ENCODE results near the gene SYT2. TPM values are rescaled to one million over a fixed set of nuclear protein-coding genes. Genes with fewer than 3 reads are reported as not detected.
A peak's percentile ranks its signal among the peaks of the same experiment; 100 is the strongest.

Gene SYT2
- total and polyA plus RNA-seq, 9 of the 15 experiments (the other 6 are each of a cell fraction or from before 2014, with no cell fraction given) = not detected

GRCh38 chr1:202698276-202698675 lies 12.0 kb downstream of the SYT2 start:
- Histone ChIP-seq H2AFZ (ENCODE audit: low read depth, low read length) (no peak overlapping the region), H3K27ac (ENCODE audit: extremely low read depth, low read depth, low read length) (no peak overlapping the region), H3K9me1 (ENCODE audit: control insufficient read depth, insufficient read depth, low read length) (no peaks in the 10 kb centered on the region), H3K4me1 (replicated peaks in 1 of 2; ENCODE audit: control insufficient read depth in 2 of 2, insufficient read depth in 2 of 2, low read length in 2 of 2) (no peaks in the 10 kb centered on the region), H3K4me3 (no peak overlapping the region), H3K36me3 (ENCODE audit: control insufficient read depth, insufficient read depth, low read length) (no peaks in the 10 kb centered on the region), H3K9me3 (replicated peaks; ENCODE audit: control insufficient read depth, insufficient read depth, low read depth, low read length) (no peaks in the 10 kb centered on the region), H3K9ac (ENCODE audit: insufficient read depth in 1 of 2, low read depth in 2 of 2, low read length in 2 of 2) (peak overlapping the region in 1 of 2 experiments; percentile 21; a peak in 1 of 4 replicates), H3K27me3 (ENCODE audit: control insufficient read depth in 2 of 2, insufficient read depth in 2 of 2, low read length in 2 of 2) (peaks cover 15 to 46% of the 10 kb centered on the region in 2 experiments), H3K4me2 (ENCODE audit: insufficient read depth, low read length) (no peak overlapping the region), H4K20me1 (replicated peaks; ENCODE audit: control insufficient read depth, insufficient read depth, low read length) (peaks cover 3% of the 10 kb centered on the region), H3K79me2 (ENCODE audit: control insufficient read depth, insufficient read depth, low read length) (no peaks in the 10 kb centered on the region)
- FAIRE-seq (no peak), DNase-seq (ENCODE audit: extremely low read depth in 1 of 4, low spot score in 3 of 4) (no peak), ATAC-seq (no peak)
- WGBS (ENCODE audit: insufficient coverage, low coverage, missing lambda C conversion rate) = under 1% methylated on average over 8 of the region's 8 CpGs
- CTCF ChIA-PET (ENCODE audit: low intra/inter-chr PET ratio) = no interaction called here
- TF ChIP-seq ZC3H4 (CRISPR knock-in tag; IDR thresholded peaks at IDR 0.05; ENCODE audit: borderline replicate concordance) (no peak), KLF10 (CRISPR knock-in tag; IDR thresholded peaks at IDR 0.05) (no peak), ZNF324 (CRISPR knock-in tag; IDR thresholded peaks at IDR 0.05) (no peak), ZNF143 (CRISPR knock-in tag; IDR thresholded peaks at IDR 0.05) (no peak), ZBTB9 (CRISPR knock-in tag; IDR thresholded peaks at IDR 0.05) (no peak), ZNF436 (CRISPR knock-in tag; IDR thresholded peaks at IDR 0.05) (no peak), STAT5B (CRISPR knock-in tag; IDR thresholded peaks at IDR 0.05) (no peak), ZNF197 (CRISPR knock-in tag; IDR thresholded peaks at IDR 0.05; ENCODE audit: low read depth) (no peak), CLOCK (CRISPR knock-in tag; IDR thresholded peaks at IDR 0.05; ENCODE audit: borderline replicate concordance) (no peak), HDAC8 (tag; IDR thresholded peaks at IDR 0.05) (no peak), ZNF282 (CRISPR knock-in tag; IDR thresholded peaks at IDR 0.05) (no peak)
- in situ Hi-C loops (cut with MboI) (no loop called here), intact Hi-C loops (cut with micrococcal nuclease) (no loop called here)
- POLR2A ChIA-PET = interaction anchor here (0.6 kb wide), 1 partner anchor 201 kb away, joined by 4 read pairs; no protein-coding TSS in a partner anchor
- no TSS peak for BruUV-seq (replicated peaks)
